DND-41 (cell line): ENCODE measurements around the gene TMEM54.

ENCODE experiments used
- ATAC-seq: fragments of 200-7000 bp; cut with Tn5 transposase; 3 replicates; pipeline ENCODE4 v1.9.1; 2021; ENCODE audit warnings: low read depth; ENCODE audit not compliant: insufficient read depth
- DNase-seq: peaks from one replicate; pipeline ENCODE4 v3.0.0-alpha.2; 2020
- H2AFZ ChIP-seq: 2 replicates; pipeline ENCODE4 v1.6.0; 2012; ENCODE audit warnings: low read depth, low read length
- H3K27ac ChIP-seq: 2 replicates; pipeline ENCODE4 v1.5.1; 2012; ENCODE audit warnings: low read length, inconsistent platforms
- H3K27me3 ChIP-seq: fragments of 200-600 bp; sonication (generic); 2 replicates; pipeline ENCODE4 v1.6.0; 2012; ENCODE audit warnings: low read length, mild to moderate bottlenecking, inconsistent platforms; ENCODE audit not compliant: insufficient read depth, poor library complexity
- H3K36me3 ChIP-seq: 2 replicates; pipeline ENCODE4 v1.5.1; 2012; ENCODE audit warnings: low read length, inconsistent platforms; ENCODE audit not compliant: insufficient read depth
- H3K4me1 ChIP-seq: 2 replicates; pipeline ENCODE4 v1.5.1; 2012; ENCODE audit warnings: mild to moderate bottlenecking, low read length; ENCODE audit not compliant: insufficient read depth
- H3K4me2 ChIP-seq: 2 replicates; pipeline ENCODE4 v1.6.0; 2012; ENCODE audit warnings: mild to moderate bottlenecking, moderate library complexity, low read length, inconsistent platforms; ENCODE audit not compliant: insufficient read depth
- H3K4me3 ChIP-seq, 2 experiments: fragments of 200-600 bp in 1 of 2; shearing (Covaris generic) in 1 of 2; 2 replicates each; pipeline ENCODE4 v1.5.1; 2012 to 2016; ENCODE audit warnings: inconsistent platforms in 2 of 2, low read length in 2 of 2, mild to moderate bottlenecking in 2 of 2, low read depth in 1 of 2, moderate library complexity in 1 of 2
- H3K79me2 ChIP-seq: 2 replicates; pipeline ENCODE4 v1.6.0; 2012; ENCODE audit warnings: low read length, inconsistent platforms; ENCODE audit not compliant: insufficient read depth
- H3K9ac ChIP-seq: 2 replicates; pipeline ENCODE4 v1.6.0; 2012; ENCODE audit warnings: low read depth, mild to moderate bottlenecking, inconsistent platforms, low read length, moderate library complexity
- H3K9me3 ChIP-seq: 2 replicates; pipeline ENCODE4 v1.5.1; 2012; ENCODE audit warnings: low read length, moderate library complexity, mild to moderate bottlenecking, inconsistent platforms; ENCODE audit not compliant: insufficient read depth, severe bottlenecking
- H4K20me1 ChIP-seq: 2 replicates; pipeline ENCODE4 v1.6.0; 2012; ENCODE audit warnings: low read length; ENCODE audit not compliant: insufficient read depth
- EZH2 ChIP-seq: IDR thresholded peaks from 3 replicates; pipeline ENCODE4 v1.6.1; 2012; ENCODE audit warnings: borderline replicate concordance, low read depth, mild to moderate bottlenecking, moderate library complexity, low read length, inconsistent platforms; ENCODE audit not compliant: severe bottlenecking
- TF ChIP-seq, protein P1 (sequence below): IDR thresholded peaks from 2 replicates; pipeline ENCODE4 v1.5.1; 2012; ENCODE audit warnings: borderline replicate concordance, low read length, moderate library complexity, mild to moderate bottlenecking; ENCODE audit not compliant: poor library complexity, severe bottlenecking; ENCODE audit errors: extremely low read depth

Gene TMEM54

DNA sequence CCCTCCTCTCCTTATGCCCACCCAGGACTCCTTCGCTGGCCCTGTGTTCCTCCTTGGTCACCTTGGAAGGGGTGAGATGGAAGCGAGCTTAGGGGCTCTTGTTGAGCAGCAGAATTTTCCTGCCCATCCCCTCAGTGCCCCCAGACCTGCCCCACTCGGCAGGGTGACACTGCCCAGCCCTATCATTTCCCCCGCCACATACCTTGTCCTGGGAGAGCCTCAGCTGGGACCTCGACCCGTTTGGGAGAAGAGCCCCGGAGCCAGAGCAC is 29.1 kb downstream of the TMEM54 start:
- Histone ChIP-seq H3K9ac (no peak overlapping the region), H4K20me1 (no peaks in the 10 kb centered on the region; the same call in 1 of the 2 replicates), H3K4me3 (no peak overlapping the region), H3K36me3 (no peaks in the 10 kb centered on the region), H3K27ac (0 out of 2 replicates have a peak overlapping the region, but pooled peaks have one; percentile 13), H3K79me2 (no peaks in the 10 kb centered on the region), H3K9me3 (no peaks in the 10 kb centered on the region), H3K4me2 (peak overlapping the region; percentile 70), H3K4me1 (peaks cover 20% of the 10 kb centered on the region), H2AFZ (no peak overlapping the region), H3K27me3 (no peaks in the 10 kb centered on the region)
- no peak for TF ChIP-seq EZH2
- TF ChIP-seq, protein P1, sequence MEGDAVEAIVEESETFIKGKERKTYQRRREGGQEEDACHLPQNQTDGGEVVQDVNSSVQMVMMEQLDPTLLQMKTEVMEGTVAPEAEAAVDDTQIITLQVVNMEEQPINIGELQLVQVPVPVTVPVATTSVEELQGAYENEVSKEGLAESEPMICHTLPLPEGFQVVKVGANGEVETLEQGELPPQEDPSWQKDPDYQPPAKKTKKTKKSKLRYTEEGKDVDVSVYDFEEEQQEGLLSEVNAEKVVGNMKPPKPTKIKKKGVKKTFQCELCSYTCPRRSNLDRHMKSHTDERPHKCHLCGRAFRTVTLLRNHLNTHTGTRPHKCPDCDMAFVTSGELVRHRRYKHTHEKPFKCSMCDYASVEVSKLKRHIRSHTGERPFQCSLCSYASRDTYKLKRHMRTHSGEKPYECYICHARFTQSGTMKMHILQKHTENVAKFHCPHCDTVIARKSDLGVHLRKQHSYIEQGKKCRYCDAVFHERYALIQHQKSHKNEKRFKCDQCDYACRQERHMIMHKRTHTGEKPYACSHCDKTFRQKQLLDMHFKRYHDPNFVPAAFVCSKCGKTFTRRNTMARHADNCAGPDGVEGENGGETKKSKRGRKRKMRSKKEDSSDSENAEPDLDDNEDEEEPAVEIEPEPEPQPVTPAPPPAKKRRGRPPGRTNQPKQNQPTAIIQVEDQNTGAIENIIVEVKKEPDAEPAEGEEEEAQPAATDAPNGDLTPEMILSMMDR: no peak
- no peak for DNase-seq
- no peak; the same call in 1 of the 3 replicates for ATAC-seq

DNA sequence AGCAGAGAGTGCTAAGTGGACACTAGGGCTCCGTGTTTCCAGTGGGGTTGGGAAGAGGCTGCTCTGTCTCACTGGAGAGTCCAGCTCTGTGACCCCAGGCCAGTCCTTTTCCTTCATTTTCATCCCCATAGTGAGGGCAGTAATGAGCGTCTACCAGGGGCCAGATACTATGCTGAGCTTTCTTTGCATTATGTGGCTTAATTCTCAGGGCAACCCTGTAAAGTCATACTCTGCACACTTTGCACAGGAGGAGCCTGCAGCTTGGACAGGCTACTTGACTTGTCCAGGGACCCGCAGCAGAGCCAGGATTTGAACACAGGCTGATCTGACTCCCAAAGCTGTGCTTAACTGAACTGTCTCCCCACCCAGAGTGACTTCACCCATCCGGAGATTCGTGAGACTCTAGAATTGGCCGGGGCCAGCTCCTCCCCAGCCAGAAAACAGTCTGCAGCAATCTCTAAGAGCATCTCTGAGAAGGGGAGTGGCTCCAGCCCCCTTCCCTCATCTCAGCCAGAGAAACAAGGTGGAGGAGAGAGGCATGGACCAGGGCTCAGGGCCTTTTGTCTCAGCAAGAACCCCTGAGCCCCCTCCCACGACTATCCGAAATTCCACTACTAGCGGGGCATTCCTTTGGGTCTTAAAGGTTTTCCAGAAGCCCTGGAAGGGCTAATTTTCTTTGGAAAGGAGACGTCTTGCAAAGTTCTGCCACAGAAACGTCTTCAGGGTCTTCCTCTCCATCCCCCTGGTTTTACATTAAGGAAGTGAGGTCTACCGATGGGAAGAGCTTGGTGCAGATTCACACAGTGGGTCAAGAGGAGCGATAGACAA is 29.6 kb downstream of the TMEM54 start:
- ATAC-seq (no peak), DNase-seq (no peak)
- Histone ChIP-seq H3K27me3 (no peaks in the 10 kb centered on the region), H3K4me1 (peaks cover 20% of the 10 kb centered on the region), H3K4me2 (peak overlapping the region; percentile 70; the same call in 1 of the 2 replicates), H4K20me1 (no peaks in the 10 kb centered on the region), H3K36me3 (no peaks in the 10 kb centered on the region), H3K9ac (no peak overlapping the region), H3K79me2 (no peaks in the 10 kb centered on the region), H3K9me3 (no peaks in the 10 kb centered on the region), H2AFZ (no peak overlapping the region), H3K4me3 (no peak overlapping the region), H3K27ac (0 out of 2 replicates have a peak overlapping the region, but pooled peaks have one; percentile 13)
- TF ChIP-seq, protein P1: no peak

DNA sequence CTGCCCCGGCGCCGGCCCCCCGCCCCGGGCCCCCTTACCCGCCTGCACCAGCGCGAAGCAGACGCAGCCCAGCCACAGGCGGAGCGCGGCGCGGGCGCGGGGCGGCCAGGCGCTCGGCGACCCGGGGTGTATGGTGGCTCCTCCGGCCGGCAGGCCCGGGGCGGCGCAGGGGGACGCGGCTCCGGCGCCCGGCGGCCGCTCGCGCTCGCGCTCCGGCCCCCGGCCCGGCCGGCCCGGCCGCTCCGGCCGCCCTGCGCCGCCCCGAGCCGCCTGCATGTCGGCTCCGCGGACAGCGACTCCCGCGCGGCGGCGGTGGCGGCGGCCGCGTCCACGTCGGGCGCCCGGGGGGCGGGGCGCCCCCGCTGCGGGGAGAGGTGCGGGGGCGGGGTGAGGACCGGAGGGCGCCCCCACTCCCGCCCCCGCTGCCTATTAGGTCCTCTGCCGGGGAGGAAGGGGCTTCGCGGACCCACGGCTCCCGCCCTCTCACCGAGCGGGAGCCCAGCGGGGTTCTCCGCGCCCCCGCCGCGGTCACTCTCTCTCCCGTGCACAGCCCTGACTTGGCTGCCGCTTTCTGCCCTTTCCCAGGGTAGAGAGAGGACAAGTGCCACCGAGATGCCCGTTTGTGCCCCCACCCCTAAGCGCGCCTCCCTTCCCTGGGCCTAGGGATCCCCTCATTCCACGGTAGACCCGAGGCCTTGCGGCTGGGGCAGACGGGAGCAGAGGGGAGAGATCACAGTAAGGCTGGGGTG is 30.4 kb downstream of the TMEM54 start, which contains the start of gene FNDC5:
FNDC5 (minus strand) TSS at position 298 of the 749 bp plus-strand sequence.
- no peak within 1 kb of the TSS for H2AFZ ChIP-seq
- no peaks in the 10 kb centered on the region for H3K79me2 ChIP-seq
- no peak within 1 kb of the TSS for H3K4me2 ChIP-seq
- DNase-seq: no peak
- no peak within 1 kb of the TSS for H3K4me3 ChIP-seq
- no peak within 1 kb of the TSS for H3K27ac ChIP-seq
- TF ChIP-seq EZH2: no peak
- TF ChIP-seq, protein P1: no peak
- H3K27me3 ChIP-seq: no peaks in the 10 kb centered on the region
- no peaks in the 10 kb centered on the region for H3K9me3 ChIP-seq
- ATAC-seq: no peak
- H3K9ac ChIP-seq: no peak within 1 kb of the TSS
- peaks cover 20% of the 10 kb centered on the region for H3K4me1 ChIP-seq
- H3K36me3 ChIP-seq: no peaks in the 10 kb centered on the region
- no peaks in the 10 kb centered on the region for H4K20me1 ChIP-seq
